PC-3 (cell line): Measurements from ENCODE around the gene TENM4. TPM values are rescaled to one million over a fixed set of nuclear protein-coding genes. Genes with fewer than 3 reads are reported as not detected.
"Not testable (repeated sequence)": the region's sequence is repeated elsewhere in the genome, so short reads cannot be mapped to it uniquely, and the experiment has no call there.

Experiments
- ATAC-seq: fragments of 200-7000 bp; cut with Tn5 transposase; 2 replicates; pipeline ENCODE4 v1.9.1; 2020; ENCODE audit warnings: mild to moderate bottlenecking, moderate library complexity
- BruUV-seq: library from RNA; stranded (reverse); fragments of 400-500 nt; replicated peaks from 2 replicates; lab custom pipeline; 2021; lab: Mats Ljungman, UMichigan
- CTCF ChIA-PET: fragments of 300-600 bp; sonication (Branson Sonifier 250); formaldehyde crosslinking; loops from one replicate; lab custom pipeline; 2022; ENCODE audit warnings: antibody characterized with exemption; lab: Charles Lee
- POLR2A ChIA-PET: fragments of 300-600 bp; sonication (Branson Sonifier 250); formaldehyde crosslinking; loops from one replicate; lab custom pipeline; 2022; ENCODE audit warnings: antibody characterized with exemption; ENCODE audit not compliant: unreplicated experiment; lab: Charles Lee
- DNase-seq: peaks from one replicate; pipeline ENCODE4 v3.0.0-alpha.2; 2015
- H2AFZ ChIP-seq: fragments of 300-600 bp; sonication (generic); 2 replicates; pipeline ENCODE4 v1.6.0; 2016; ENCODE audit warnings: antibody characterized with exemption, low read length
- H3F3A ChIP-seq: fragments of 300-600 bp; sonication (generic); one replicate; pipeline ENCODE4 v1.6.0; 2017; ENCODE audit warnings: antibody characterized with exemption, low read length, control low read depth, mild to moderate bottlenecking; ENCODE audit not compliant: unreplicated experiment
- H3K27ac ChIP-seq: fragments of 300-600 bp; sonication (generic); 2 replicates; pipeline ENCODE4 v1.5.1; 2016; ENCODE audit warnings: mild to moderate bottlenecking, low read length
- H3K27me3 ChIP-seq: fragments of 300-600 bp; sonication (generic); 2 replicates; pipeline ENCODE4 v1.6.1; 2016; ENCODE audit warnings: low read length, mixed read lengths
- H3K36me3 ChIP-seq: fragments of 300-600 bp; sonication (generic); 2 replicates; pipeline ENCODE4 v1.6.1; 2016; ENCODE audit warnings: low read depth, mixed run types, low read length, mixed read lengths
- H3K4me1 ChIP-seq: fragments of 300-600 bp; sonication (generic); 2 replicates; pipeline ENCODE4 v1.5.1; 2016; ENCODE audit warnings: low read length; ENCODE audit not compliant: insufficient read depth
- H3K4me2 ChIP-seq: fragments of 300-600 bp; sonication (generic); 2 replicates; pipeline ENCODE4 v1.6.0; 2016; ENCODE audit warnings: low read length
- H3K4me3 ChIP-seq: fragments of 300-600 bp; sonication (generic); 2 replicates; pipeline ENCODE4 v1.5.1; 2016; ENCODE audit warnings: mild to moderate bottlenecking, low read length, mixed read lengths
- H3K79me2 ChIP-seq: fragments of 300-600 bp; sonication (generic); 2 replicates; pipeline ENCODE4 v1.6.1; 2017; ENCODE audit warnings: low read length, mixed read lengths
- H3K9ac ChIP-seq: fragments of 300-600 bp; sonication (generic); 2 replicates; pipeline ENCODE4 v1.6.0; 2016; ENCODE audit warnings: mild to moderate bottlenecking, low read length
- H3K9me2 ChIP-seq: fragments of 300-600 bp; sonication (generic); replicated peaks from 2 replicates; pipeline ENCODE4 v1.6.1; 2016; ENCODE audit warnings: mixed run types, low read length, mixed read lengths
- H3K9me3 ChIP-seq: fragments of 300-600 bp; sonication (generic); 2 replicates; pipeline ENCODE4 v1.6.1; 2016; ENCODE audit warnings: low read length, mixed read lengths
- H4K20me1 ChIP-seq: fragments of 300-600 bp; sonication (generic); 2 replicates; pipeline ENCODE4 v1.6.1; 2016; ENCODE audit warnings: low read length, mixed read lengths
- CTCF ChIP-seq: fragments of 300-600 bp; sonication (generic); conservative IDR thresholded peaks from 2 replicates; pipeline ENCODE4 v1.5.1; 2017; ENCODE audit warnings: antibody characterized with exemption, low read depth, mild to moderate bottlenecking, low read length
- EZH2 ChIP-seq: fragments of 300-600 bp; sonication (generic); IDR thresholded peaks from one replicate; pipeline ENCODE4 v1.6.1; 2017; ENCODE audit warnings: antibody characterized with exemption, mild to moderate bottlenecking, low read length; ENCODE audit not compliant: unreplicated experiment
- EZH2phosphoT487 ChIP-seq: fragments of 300-600 bp; sonication (generic); IDR thresholded peaks from 2 replicates; pipeline ENCODE4 v1.6.1; 2018; ENCODE audit warnings: mild to moderate bottlenecking, antibody characterized with exemption, low read length, borderline replicate concordance
- intact Hi-C: fragments of 100-400 bp; cut with micrococcal nuclease; formaldehyde crosslinking; loops from 2 replicates; pipeline ENCODE4 v1.9.0; 2023
- total RNA-seq: library from RNA; depleted of rRNA; stranded (reverse); fragments of >200 nt; gene quantifications from 2 replicates; pipeline ENCODE4 v1.2.3, GENCODE V29; 2014

TENM4 gene
- total RNA-seq, 1 experiment from 2014 or later = 19.7 TPM

- POLR2A ChIA-PET = no interaction called here
- no peaks in the 10 kb centered on the region for H3K9me2 ChIP-seq
- no peak overlapping the region for H3K9ac ChIP-seq
- no peaks in the 10 kb centered on the region for H3F3A ChIP-seq
- BruUV-seq = no TSS peak
- H3K36me3 ChIP-seq = no peaks in the 10 kb centered on the region
- H3K4me2 ChIP-seq = no peak overlapping the region
- TF ChIP-seq EZH2 (no peak), CTCF (no peak), EZH2phosphoT487 (no peak)
- no peak overlapping the region for H2AFZ ChIP-seq
- no peak overlapping the region for H3K4me3 ChIP-seq
- no peaks in the 10 kb centered on the region for H3K9me3 ChIP-seq
- no peaks in the 10 kb centered on the region for H4K20me1 ChIP-seq
- intact Hi-C loops = no loop called here
- no peaks in the 10 kb centered on the region for H3K4me1 ChIP-seq
- no peak for ATAC-seq
- no peak overlapping the region for H3K27ac ChIP-seq
- no peaks in the 10 kb centered on the region for H3K27me3 ChIP-seq
- CTCF ChIA-PET = no interaction called here
- H3K79me2 ChIP-seq = no peaks in the 10 kb centered on the region
- no peak for DNase-seq
Observed at GRCh38 chr11:78638704-78639380, 802.0 kb downstream of the TENM4 start.

GRCh38 chr11:78637527-78637926 lies 803.3 kb downstream of the TENM4 start:
- H3K27me3 ChIP-seq, POLR2A ChIA-PET, H3K79me2 ChIP-seq, H2AFZ ChIP-seq, BruUV-seq, H3K9me3 ChIP-seq, ATAC-seq, CTCF ChIA-PET, DNase-seq, H3K4me1 ChIP-seq, H3K9me2 ChIP-seq, H3K27ac ChIP-seq, H4K20me1 ChIP-seq, H3K4me2 ChIP-seq, intact Hi-C loops, H3K36me3 ChIP-seq, H3K9ac ChIP-seq, H3K4me3 ChIP-seq, H3F3A ChIP-seq: not testable (repeated sequence)

- Histone ChIP-seq H3K4me1 (no peaks in the 10 kb centered on the region), H3K9me3 (no peaks in the 10 kb centered on the region), H2AFZ (no peak overlapping the region), H3K36me3 (no peaks in the 10 kb centered on the region), H3K27me3 (no peaks in the 10 kb centered on the region), H3K9ac (no peak overlapping the region), H3K79me2 (no peaks in the 10 kb centered on the region), H3F3A (no peaks in the 10 kb centered on the region), H3K4me2 (no peak overlapping the region), H3K27ac (no peak overlapping the region), H4K20me1 (no peaks in the 10 kb centered on the region), H3K9me2 (no peaks in the 10 kb centered on the region), H3K4me3 (no peak overlapping the region)
- no peak for TF ChIP-seq EZH2
- no peak for TF ChIP-seq CTCF
- TF ChIP-seq EZH2phosphoT487 = no peak
- ChIA-PET POLR2A (no interaction called here), CTCF (no interaction called here)
- ATAC-seq (no peak), DNase-seq (no peak)
- intact Hi-C loops = no loop called here
- BruUV-seq = no TSS peak
Observed at GRCh38 chr11:78635814-78636506, 804.9 kb downstream of the TENM4 start.
